Measurements from ENCODE around the gene CABP5. TPM values are rescaled to one million over a fixed set of nuclear protein-coding genes. Genes with fewer than 3 reads are reported as not detected.

Gene CABP5
- total and polyA plus RNA-seq, 2 experiments from 2014 or later = not detected

DNA sequence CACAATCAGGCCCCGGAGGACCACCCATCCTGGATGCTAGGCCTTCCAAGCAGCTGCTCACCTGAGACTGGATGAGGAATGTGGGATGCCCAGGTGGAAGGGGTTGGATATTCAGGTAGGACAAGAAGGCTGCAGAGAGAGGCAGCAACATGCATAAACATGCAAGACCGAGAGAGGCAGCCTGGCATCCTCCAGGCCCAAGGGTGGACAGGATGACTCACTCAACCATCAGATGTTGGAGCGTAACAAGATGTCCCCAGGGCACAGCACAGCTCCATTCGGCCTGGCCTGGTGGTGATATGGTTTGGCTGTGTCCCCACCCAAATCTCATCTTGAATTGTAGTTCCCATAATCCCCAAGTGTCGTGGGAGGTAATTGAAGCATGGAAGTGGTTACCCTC, 10.0 kb upstream of the CABP5 start:
- Histone ChIP-seq H3K9me2 (ENCODE audit: insufficient read depth) (no peaks in the 10 kb centered on the region), H3K36me3 (ENCODE audit: insufficient read depth) (no peaks in the 10 kb centered on the region), H3K4me1 (ENCODE audit: insufficient read depth) (no peaks in the 10 kb centered on the region), H3F3A (replicated peaks; ENCODE audit: low read depth) (no peaks in the 10 kb centered on the region), H3K27ac (ENCODE audit: low read depth) (no peak overlapping the region), H3K79me2 (replicated peaks; ENCODE audit: insufficient read depth) (no peaks in the 10 kb centered on the region), H3K27me3 (ENCODE audit: insufficient read depth) (no peaks in the 10 kb centered on the region), H2AFZ (no peak overlapping the region), H3K4me2 (no peak overlapping the region), H3K4me3 (no peak overlapping the region), H4K20me1 (replicated peaks; ENCODE audit: insufficient read depth) (no peaks in the 10 kb centered on the region)
- Mint-ChIP-seq H3K27me3 (ENCODE audit: insufficient read depth, low read depth, poor library complexity) (peaks cover 13% of the 10 kb centered on the region), H3K27ac (no peak overlapping the region), H3K4me3 (no peak overlapping the region), H3K36me3 (ENCODE audit: low read depth) (peaks cover 41% of the 10 kb centered on the region), H3K9me3 (peaks cover 28% of the 10 kb centered on the region), H3K4me1 (no peaks in the 10 kb centered on the region)
- TF ChIP-seq POLR2AphosphoS5 (IDR thresholded peaks at IDR 0.05; ENCODE audit: low read depth) (no peak), ZNF331 (CRISPR knock-in tag; IDR thresholded peaks at IDR 0.05; ENCODE audit: low read depth) (no peak), EZH2 (IDR thresholded peaks at IDR 0.05; ENCODE audit: low read depth, unreplicated experiment) (no peak), STAT1 (IDR thresholded peaks at IDR 0.05; ENCODE audit: unreplicated experiment) (no peak), EZH2phosphoT487 (IDR thresholded peaks at IDR 0.05; ENCODE audit: unreplicated experiment) (no peak)
- TF ChIP-seq, protein P1, sequence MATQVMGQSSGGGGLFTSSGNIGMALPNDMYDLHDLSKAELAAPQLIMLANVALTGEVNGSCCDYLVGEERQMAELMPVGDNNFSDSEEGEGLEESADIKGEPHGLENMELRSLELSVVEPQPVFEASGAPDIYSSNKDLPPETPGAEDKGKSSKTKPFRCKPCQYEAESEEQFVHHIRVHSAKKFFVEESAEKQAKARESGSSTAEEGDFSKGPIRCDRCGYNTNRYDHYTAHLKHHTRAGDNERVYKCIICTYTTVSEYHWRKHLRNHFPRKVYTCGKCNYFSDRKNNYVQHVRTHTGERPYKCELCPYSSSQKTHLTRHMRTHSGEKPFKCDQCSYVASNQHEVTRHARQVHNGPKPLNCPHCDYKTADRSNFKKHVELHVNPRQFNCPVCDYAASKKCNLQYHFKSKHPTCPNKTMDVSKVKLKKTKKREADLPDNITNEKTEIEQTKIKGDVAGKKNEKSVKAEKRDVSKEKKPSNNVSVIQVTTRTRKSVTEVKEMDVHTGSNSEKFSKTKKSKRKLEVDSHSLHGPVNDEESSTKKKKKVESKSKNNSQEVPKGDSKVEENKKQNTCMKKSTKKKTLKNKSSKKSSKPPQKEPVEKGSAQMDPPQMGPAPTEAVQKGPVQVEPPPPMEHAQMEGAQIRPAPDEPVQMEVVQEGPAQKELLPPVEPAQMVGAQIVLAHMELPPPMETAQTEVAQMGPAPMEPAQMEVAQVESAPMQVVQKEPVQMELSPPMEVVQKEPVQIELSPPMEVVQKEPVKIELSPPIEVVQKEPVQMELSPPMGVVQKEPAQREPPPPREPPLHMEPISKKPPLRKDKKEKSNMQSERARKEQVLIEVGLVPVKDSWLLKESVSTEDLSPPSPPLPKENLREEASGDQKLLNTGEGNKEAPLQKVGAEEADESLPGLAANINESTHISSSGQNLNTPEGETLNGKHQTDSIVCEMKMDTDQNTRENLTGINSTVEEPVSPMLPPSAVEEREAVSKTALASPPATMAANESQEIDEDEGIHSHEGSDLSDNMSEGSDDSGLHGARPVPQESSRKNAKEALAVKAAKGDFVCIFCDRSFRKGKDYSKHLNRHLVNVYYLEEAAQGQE (IDR thresholded peaks at IDR 0.05; ENCODE audit: unreplicated experiment) = no peak
- ATAC-seq (no peak), DNase-seq (ENCODE audit: low spot score) (no peak)

DNA sequence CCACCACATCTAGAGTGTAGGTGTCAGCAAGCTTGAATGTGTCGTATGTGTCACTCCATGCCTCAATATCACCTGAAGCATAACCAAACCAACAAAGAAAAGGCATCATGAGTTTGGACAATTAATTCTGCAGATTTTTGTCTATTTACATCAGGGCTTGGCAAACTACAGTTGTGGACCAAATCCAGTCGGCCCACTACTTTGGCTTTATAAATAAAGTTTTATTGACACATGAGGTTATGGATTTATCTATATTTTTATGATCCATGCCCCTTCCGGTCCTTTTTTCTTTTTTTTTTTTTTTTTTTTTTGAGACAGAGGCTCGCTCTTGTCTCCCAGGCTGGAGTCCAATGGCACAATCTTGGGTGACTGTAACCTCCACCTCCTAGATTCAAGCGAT, 9.2 kb upstream of the CABP5 start:
- H3K4me1 ChIP-seq (ENCODE audit: insufficient read depth) = no peaks in the 10 kb centered on the region
- H3K27me3 Mint-ChIP-seq (ENCODE audit: insufficient read depth, low read depth, poor library complexity) = peaks cover 12% of the 10 kb centered on the region
- TF ChIP-seq STAT1 (IDR thresholded peaks at IDR 0.05; ENCODE audit: unreplicated experiment) = no peak
- TF ChIP-seq ZNF331 (CRISPR knock-in tag; IDR thresholded peaks at IDR 0.05; ENCODE audit: low read depth) = no peak
- TF ChIP-seq, protein P1 (IDR thresholded peaks at IDR 0.05; ENCODE audit: unreplicated experiment) = no peak
- no peak for TF ChIP-seq JUNB (IDR thresholded peaks at IDR 0.05; ENCODE audit: unreplicated experiment)
- TF ChIP-seq, protein P2, sequence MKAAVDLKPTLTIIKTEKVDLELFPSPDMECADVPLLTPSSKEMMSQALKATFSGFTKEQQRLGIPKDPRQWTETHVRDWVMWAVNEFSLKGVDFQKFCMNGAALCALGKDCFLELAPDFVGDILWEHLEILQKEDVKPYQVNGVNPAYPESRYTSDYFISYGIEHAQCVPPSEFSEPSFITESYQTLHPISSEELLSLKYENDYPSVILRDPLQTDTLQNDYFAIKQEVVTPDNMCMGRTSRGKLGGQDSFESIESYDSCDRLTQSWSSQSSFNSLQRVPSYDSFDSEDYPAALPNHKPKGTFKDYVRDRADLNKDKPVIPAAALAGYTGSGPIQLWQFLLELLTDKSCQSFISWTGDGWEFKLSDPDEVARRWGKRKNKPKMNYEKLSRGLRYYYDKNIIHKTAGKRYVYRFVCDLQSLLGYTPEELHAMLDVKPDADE (IDR thresholded peaks at IDR 0.05) = no peak
- TF ChIP-seq CREB1 (CRISPR knock-in tag; IDR thresholded peaks at IDR 0.05; ENCODE audit: low read depth) = no peak
- TF ChIP-seq NANOG (IDR thresholded peaks at IDR 0.05; ENCODE audit: borderline replicate concordance) = no peak
- TF ChIP-seq, protein P3, sequence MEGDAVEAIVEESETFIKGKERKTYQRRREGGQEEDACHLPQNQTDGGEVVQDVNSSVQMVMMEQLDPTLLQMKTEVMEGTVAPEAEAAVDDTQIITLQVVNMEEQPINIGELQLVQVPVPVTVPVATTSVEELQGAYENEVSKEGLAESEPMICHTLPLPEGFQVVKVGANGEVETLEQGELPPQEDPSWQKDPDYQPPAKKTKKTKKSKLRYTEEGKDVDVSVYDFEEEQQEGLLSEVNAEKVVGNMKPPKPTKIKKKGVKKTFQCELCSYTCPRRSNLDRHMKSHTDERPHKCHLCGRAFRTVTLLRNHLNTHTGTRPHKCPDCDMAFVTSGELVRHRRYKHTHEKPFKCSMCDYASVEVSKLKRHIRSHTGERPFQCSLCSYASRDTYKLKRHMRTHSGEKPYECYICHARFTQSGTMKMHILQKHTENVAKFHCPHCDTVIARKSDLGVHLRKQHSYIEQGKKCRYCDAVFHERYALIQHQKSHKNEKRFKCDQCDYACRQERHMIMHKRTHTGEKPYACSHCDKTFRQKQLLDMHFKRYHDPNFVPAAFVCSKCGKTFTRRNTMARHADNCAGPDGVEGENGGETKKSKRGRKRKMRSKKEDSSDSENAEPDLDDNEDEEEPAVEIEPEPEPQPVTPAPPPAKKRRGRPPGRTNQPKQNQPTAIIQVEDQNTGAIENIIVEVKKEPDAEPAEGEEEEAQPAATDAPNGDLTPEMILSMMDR (conservative IDR thresholded peaks at IDR 0.05; ENCODE audit: low read depth in 2 of 2) = no peak
- TF ChIP-seq EZH2 (IDR thresholded peaks at IDR 0.05; ENCODE audit: low read depth, unreplicated experiment) = no peak
- no peak for TF ChIP-seq ZNF114 (CRISPR knock-in tag; IDR thresholded peaks at IDR 0.05)

More for the DNA sequence above, 9.2 kb upstream of the CABP5 start:
- peaks cover 28% of the 10 kb centered on the region for H3K9me3 Mint-ChIP-seq
- Histone ChIP-seq H3K4me3 (no peak overlapping the region), H3F3A (replicated peaks; ENCODE audit: low read depth) (no peaks in the 10 kb centered on the region), H3K36me3 (ENCODE audit: insufficient read depth) (no peaks in the 10 kb centered on the region), H3K79me2 (replicated peaks; ENCODE audit: insufficient read depth) (no peaks in the 10 kb centered on the region), H2AFZ (no peak overlapping the region), H3K4me2 (no peak overlapping the region), H3K9me2 (ENCODE audit: insufficient read depth) (0 out of 2 replicates have a peak, but pooled peaks cover 1% of the 10 kb centered on the region), H4K20me1 (replicated peaks; ENCODE audit: insufficient read depth) (no peaks in the 10 kb centered on the region), H3K27me3 (ENCODE audit: insufficient read depth) (no peaks in the 10 kb centered on the region), H3K27ac (ENCODE audit: low read depth) (no peak overlapping the region)
- no peaks in the 10 kb centered on the region for H3K4me1 Mint-ChIP-seq
- ATAC-seq = no peak
- H3K36me3 Mint-ChIP-seq (ENCODE audit: low read depth) = peaks cover 43% of the 10 kb centered on the region
- DNase-seq (ENCODE audit: low spot score) = no peak
- no peak overlapping the region for H3K4me3 Mint-ChIP-seq
- H3K27ac Mint-ChIP-seq = no peak overlapping the region

All from GM23338 (cell line).